Astrocyte (in vitro differentiated cells and primary cell): ENCODE data around the gene ERO1A.

Experiments
- EZH2 ChIP-seq: IDR thresholded peaks from 2 replicates; pipeline ENCODE4 v1.6.1; 2012; ENCODE audit warnings: mild to moderate bottlenecking, low read length, inconsistent platforms; ENCODE audit not compliant: insufficient read depth
- TF ChIP-seq, protein P1 (sequence below): IDR thresholded peaks from 2 replicates; pipeline ENCODE4 v1.5.1; 2011; ENCODE audit warnings: low read depth, mild to moderate bottlenecking, inconsistent platforms, low read length, moderate library complexity; ENCODE audit not compliant: insufficient read depth

DNA sequence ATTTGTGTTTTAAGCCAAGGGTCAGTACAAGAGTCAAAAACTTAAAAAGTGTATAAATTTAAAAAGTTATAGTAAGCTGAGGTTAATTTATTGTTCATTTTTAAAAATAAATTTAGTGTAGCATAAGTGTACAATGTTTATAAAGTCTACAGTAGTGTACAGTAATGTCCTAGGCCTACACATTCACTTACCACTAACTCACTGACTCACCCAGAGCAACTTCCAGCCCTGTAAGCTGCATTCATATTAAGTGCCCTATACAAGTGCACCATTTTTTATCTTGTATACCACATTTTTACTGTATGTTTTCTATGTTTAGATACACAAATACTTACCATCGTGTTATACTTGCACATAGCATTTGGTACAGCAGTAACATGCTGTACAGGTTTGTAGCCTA, 105.0 kb downstream of the ERO1A start:
- TF ChIP-seq, protein P1, sequence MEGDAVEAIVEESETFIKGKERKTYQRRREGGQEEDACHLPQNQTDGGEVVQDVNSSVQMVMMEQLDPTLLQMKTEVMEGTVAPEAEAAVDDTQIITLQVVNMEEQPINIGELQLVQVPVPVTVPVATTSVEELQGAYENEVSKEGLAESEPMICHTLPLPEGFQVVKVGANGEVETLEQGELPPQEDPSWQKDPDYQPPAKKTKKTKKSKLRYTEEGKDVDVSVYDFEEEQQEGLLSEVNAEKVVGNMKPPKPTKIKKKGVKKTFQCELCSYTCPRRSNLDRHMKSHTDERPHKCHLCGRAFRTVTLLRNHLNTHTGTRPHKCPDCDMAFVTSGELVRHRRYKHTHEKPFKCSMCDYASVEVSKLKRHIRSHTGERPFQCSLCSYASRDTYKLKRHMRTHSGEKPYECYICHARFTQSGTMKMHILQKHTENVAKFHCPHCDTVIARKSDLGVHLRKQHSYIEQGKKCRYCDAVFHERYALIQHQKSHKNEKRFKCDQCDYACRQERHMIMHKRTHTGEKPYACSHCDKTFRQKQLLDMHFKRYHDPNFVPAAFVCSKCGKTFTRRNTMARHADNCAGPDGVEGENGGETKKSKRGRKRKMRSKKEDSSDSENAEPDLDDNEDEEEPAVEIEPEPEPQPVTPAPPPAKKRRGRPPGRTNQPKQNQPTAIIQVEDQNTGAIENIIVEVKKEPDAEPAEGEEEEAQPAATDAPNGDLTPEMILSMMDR = no peak
- no peak for TF ChIP-seq EZH2
